Measurements from ENCODE around the gene C3orf52.

C3orf52 gene

GRCh38 chr3:112117841-112118571 is 31.8 kb downstream of the C3orf52 start:
- DNase-seq (ENCODE audit: low read depth, low spot score) = no peak
- Histone ChIP-seq H3K36me3 (ENCODE audit: insufficient read depth, insufficient read length, low read length) (peaks cover 81% of the 10 kb centered on the region), H3K9me3 (ENCODE audit: insufficient read depth, low read length) (no peaks in the 10 kb centered on the region), H3K9ac (ENCODE audit: insufficient read length, low read depth) (no peak overlapping the region), H3K27me3 (ENCODE audit: insufficient read depth, insufficient read length) (no peaks in the 10 kb centered on the region), H3K4me3 (ENCODE audit: insufficient read length, low read depth) (no peak overlapping the region), H3K4me1 (ENCODE audit: insufficient read depth, insufficient read length) (no peaks in the 10 kb centered on the region)
- no peak for TF ChIP-seq ZNF274 (IDR thresholded peaks at IDR 0.05; ENCODE audit: low read depth, low read length)
- TF ChIP-seq YY1 (IDR thresholded peaks at IDR 0.05; ENCODE audit: insufficient read depth, insufficient read length) = no peak
- TF ChIP-seq SUZ12 (IDR thresholded peaks at IDR 0.05; ENCODE audit: extremely low read depth, insufficient read depth, insufficient read length) = no peak

GRCh38 chr3:112119962-112120836 is 34.0 kb downstream of the C3orf52 start:
- Histone ChIP-seq H3K36me3 (ENCODE audit: insufficient read depth, insufficient read length, low read length) (peaks cover 78% of the 10 kb centered on the region), H3K9me3 (ENCODE audit: insufficient read depth, low read length) (no peaks in the 10 kb centered on the region), H3K4me1 (ENCODE audit: insufficient read depth, insufficient read length) (no peaks in the 10 kb centered on the region), H3K27me3 (ENCODE audit: insufficient read depth, insufficient read length) (no peaks in the 10 kb centered on the region), H3K4me3 (ENCODE audit: insufficient read length, low read depth) (no peak overlapping the region), H3K9ac (ENCODE audit: insufficient read length, low read depth) (no peak overlapping the region)
- TF ChIP-seq ZNF274 (IDR thresholded peaks at IDR 0.05; ENCODE audit: low read depth, low read length) = no peak
- no peak for DNase-seq (ENCODE audit: low read depth, low spot score)

- Histone ChIP-seq H3K36me3 (ENCODE audit: insufficient read depth, insufficient read length, low read length) (peaks cover 67% of the 10 kb centered on the region), H3K27me3 (ENCODE audit: insufficient read depth, insufficient read length) (no peaks in the 10 kb centered on the region), H3K9ac (ENCODE audit: insufficient read length, low read depth) (no peak overlapping the region), H3K9me3 (ENCODE audit: insufficient read depth, low read length) (no peaks in the 10 kb centered on the region), H3K4me3 (ENCODE audit: insufficient read length, low read depth) (no peak overlapping the region), H3K4me1 (ENCODE audit: insufficient read depth, insufficient read length) (no peaks in the 10 kb centered on the region)
- no peak for DNase-seq (ENCODE audit: low read depth, low spot score)
- TF ChIP-seq SUZ12 (IDR thresholded peaks at IDR 0.05; ENCODE audit: extremely low read depth, insufficient read depth, insufficient read length) (no peak), ZNF274 (IDR thresholded peaks at IDR 0.05; ENCODE audit: low read depth, low read length) (no peak), YY1 (IDR thresholded peaks at IDR 0.05; ENCODE audit: insufficient read depth, insufficient read length) (no peak)
Observed at GRCh38 chr3:112121577-112122547, 35.7 kb downstream of the C3orf52 start.

GRCh38 chr3:112122870-112123269 is 36.7 kb downstream of the C3orf52 start:
- TF ChIP-seq SUZ12 (IDR thresholded peaks at IDR 0.05; ENCODE audit: extremely low read depth, insufficient read depth, insufficient read length) (no peak), YY1 (IDR thresholded peaks at IDR 0.05; ENCODE audit: insufficient read depth, insufficient read length) (no peak), ZNF274 (IDR thresholded peaks at IDR 0.05; ENCODE audit: low read depth, low read length) (no peak)
- no peaks in the 10 kb centered on the region for H3K9me3 ChIP-seq (ENCODE audit: insufficient read depth, low read length)
- H3K4me1 ChIP-seq (ENCODE audit: insufficient read depth, insufficient read length) = no peaks in the 10 kb centered on the region
- H3K9ac ChIP-seq (ENCODE audit: insufficient read length, low read depth) = no peak overlapping the region
- no peak for DNase-seq (ENCODE audit: low read depth, low spot score)
- H3K4me3 ChIP-seq (ENCODE audit: insufficient read length, low read depth) = no peak overlapping the region
- no peaks in the 10 kb centered on the region for H3K27me3 ChIP-seq (ENCODE audit: insufficient read depth, insufficient read length)
- H3K36me3 ChIP-seq (ENCODE audit: insufficient read depth, insufficient read length, low read length) = peaks cover 57% of the 10 kb centered on the region

GRCh38 chr3:112123548-112123947 is 37.4 kb downstream of the C3orf52 start:
- no peak for DNase-seq (ENCODE audit: low read depth, low spot score)
- Histone ChIP-seq H3K9me3 (ENCODE audit: insufficient read depth, low read length) (no peaks in the 10 kb centered on the region), H3K9ac (ENCODE audit: insufficient read length, low read depth) (no peak overlapping the region), H3K27me3 (ENCODE audit: insufficient read depth, insufficient read length) (no peaks in the 10 kb centered on the region), H3K4me3 (ENCODE audit: insufficient read length, low read depth) (no peak overlapping the region), H3K4me1 (ENCODE audit: insufficient read depth, insufficient read length) (no peaks in the 10 kb centered on the region), H3K36me3 (ENCODE audit: insufficient read depth, insufficient read length, low read length) (peaks cover 55% of the 10 kb centered on the region)
- no peak for TF ChIP-seq ZNF274 (IDR thresholded peaks at IDR 0.05; ENCODE audit: low read depth, low read length)
- TF ChIP-seq YY1 (IDR thresholded peaks at IDR 0.05; ENCODE audit: insufficient read depth, insufficient read length) = no peak
- TF ChIP-seq SUZ12 (IDR thresholded peaks at IDR 0.05; ENCODE audit: extremely low read depth, insufficient read depth, insufficient read length) = no peak

GRCh38 chr3:112124907-112125607 is 38.9 kb downstream of the C3orf52 start:
- H3K9me3 ChIP-seq (ENCODE audit: insufficient read depth, low read length) = no peaks in the 10 kb centered on the region
- TF ChIP-seq ZNF274 (IDR thresholded peaks at IDR 0.05; ENCODE audit: low read depth, low read length) (no peak), SUZ12 (IDR thresholded peaks at IDR 0.05; ENCODE audit: extremely low read depth, insufficient read depth, insufficient read length) (no peak), YY1 (IDR thresholded peaks at IDR 0.05; ENCODE audit: insufficient read depth, insufficient read length) (no peak)
- H3K4me1 ChIP-seq (ENCODE audit: insufficient read depth, insufficient read length) = peaks cover 2% of the 10 kb centered on the region
- no peak for DNase-seq (ENCODE audit: low read depth, low spot score)
- H3K27me3 ChIP-seq (ENCODE audit: insufficient read depth, insufficient read length) = no peaks in the 10 kb centered on the region
- H3K4me3 ChIP-seq (ENCODE audit: insufficient read length, low read depth) = no peak overlapping the region
- H3K9ac ChIP-seq (ENCODE audit: insufficient read length, low read depth) = no peak overlapping the region
- peaks cover 44% of the 10 kb centered on the region for H3K36me3 ChIP-seq (ENCODE audit: insufficient read depth, insufficient read length, low read length)
